ENCODE data around the gene WDPCP.

DNA sequence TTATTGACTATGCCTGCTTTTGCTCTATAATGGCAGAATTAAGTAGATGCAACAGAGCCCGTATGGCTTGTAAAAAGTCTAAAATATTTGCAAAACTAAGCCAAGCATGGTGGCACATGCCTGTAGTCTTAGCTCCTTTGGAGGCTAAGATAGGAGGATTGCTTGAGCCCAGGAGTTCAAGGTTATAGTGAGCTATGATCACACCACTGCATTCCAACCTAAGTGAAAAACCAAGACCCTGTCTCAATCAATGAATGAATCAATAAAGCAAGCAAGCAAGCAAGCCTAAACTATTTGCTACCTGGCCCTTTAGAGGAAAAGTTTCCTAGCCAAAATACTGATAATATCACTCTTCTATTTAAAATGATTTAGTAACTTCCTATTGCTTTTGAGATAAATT, 277.7 kb downstream of the WDPCP start:
- TF ChIP-seq POLR2AphosphoS5 (IDR thresholded peaks at IDR 0.05; ENCODE audit: low read depth, low read length) (no peak), POLR2A (IDR thresholded peaks at IDR 0.05; ENCODE audit: low read depth, low read length) (no peak)
